H1 (cell line): ENCODE measurements around the gene CRYM. TPM values are rescaled to one million over a fixed set of nuclear protein-coding genes. Genes with fewer than 3 reads are reported as not detected.
A peak's percentile ranks its signal among the peaks of the same experiment; 100 is the strongest.

Experiments
- CTCF ChIA-PET: fragments of 300-600 bp; sonication (Branson Sonifier 250); formaldehyde crosslinking; loops from one replicate; lab custom pipeline; 2021; ENCODE audit not compliant: partially characterized antibody; lab: Charles Lee
- POLR2A ChIA-PET: fragments of 300-600 bp; sonication (Branson Sonifier 250); formaldehyde crosslinking; loops from one replicate; lab custom pipeline; 2021; ENCODE audit warnings: inconsistent platforms; ENCODE audit not compliant: partially characterized antibody; lab: Charles Lee
- DNase-seq, 2 experiments: peaks; one replicate each; pipeline versions ENCODE4 v3.0.0 to v3.0.0-alpha.2; 2010 to 2022; ENCODE audit warnings: low spot score in 2 of 2, low read depth in 1 of 2, mixed read lengths in 1 of 2
- FAIRE-seq: peaks from 2 replicates; lab custom pipeline; 2011; peaks lifted over from hg19 to GRCh38; lab: Jason Lieb, UNC
- H2AFZ ChIP-seq: 2 replicates; pipeline ENCODE4 v1.8.1; 2012; ENCODE audit warnings: low read length, inconsistent platforms
- H2AK5ac ChIP-seq: 2 replicates; pipeline ENCODE4 v1.6.1; 2013; ENCODE audit warnings: low read depth, low read length
- H2BK120ac ChIP-seq: replicated peaks from 2 replicates; pipeline ENCODE3; 2013; ENCODE audit warnings: low read depth, low read length, inconsistent platforms
- H2BK12ac ChIP-seq: 2 replicates; pipeline ENCODE4 v1.6.1; 2013; ENCODE audit warnings: low read depth, low read length
- H2BK15ac ChIP-seq: 2 replicates; pipeline ENCODE4 v1.6.1; 2013; ENCODE audit warnings: low read length
- H2BK20ac ChIP-seq: 2 replicates; pipeline ENCODE4 v1.6.1; 2013; ENCODE audit warnings: low read length
- H2BK5ac ChIP-seq: 2 replicates; pipeline ENCODE4 v1.6.1; 2013; ENCODE audit warnings: low read depth, low read length
- H3K14ac ChIP-seq: 2 replicates; pipeline ENCODE4 v1.6.1; 2013; ENCODE audit warnings: inconsistent platforms; ENCODE audit not compliant: insufficient read length
- H3K18ac ChIP-seq: 2 replicates; pipeline ENCODE4 v1.6.1; 2013; ENCODE audit warnings: low read length; ENCODE audit errors: extremely low read depth
- H3K23ac ChIP-seq: 2 replicates; pipeline ENCODE4 v1.6.1; 2013; ENCODE audit warnings: inconsistent platforms; ENCODE audit not compliant: insufficient read length
- H3K23me2 ChIP-seq: 2 replicates; pipeline ENCODE4 v1.6.1; 2013; ENCODE audit warnings: low read depth, low read length
- H3K27ac ChIP-seq: 2 replicates; pipeline ENCODE4 v1.6.1; 2011; ENCODE audit warnings: low read depth, low read length, inconsistent platforms
- H3K27me3 ChIP-seq, 4 experiments: replicated peaks in 1 of 4; 1 replicate in 1 of 4; 2 replicates in 3 of 4; pipeline versions ENCODE4 v1.6.1 to v1.8.1; 2011 to 2013; ENCODE audit warnings: low read length in 3 of 4, mild to moderate bottlenecking in 3 of 4, inconsistent platforms in 2 of 4, mixed read lengths in 2 of 4, moderate library complexity in 1 of 4; ENCODE audit not compliant: control insufficient read depth in 3 of 4, insufficient read depth in 3 of 4; ENCODE audit errors: extremely low read depth in 1 of 4
- H3K36me3 ChIP-seq, 4 experiments: 2 replicates each; pipeline versions ENCODE4 v1.6.1 to v1.8.1; 2011 to 2013; ENCODE audit warnings: mild to moderate bottlenecking in 4 of 4, low read length in 3 of 4, moderate library complexity in 2 of 4, control low read depth in 1 of 4, inconsistent platforms in 1 of 4; ENCODE audit not compliant: insufficient read depth in 4 of 4, control insufficient read depth in 2 of 4
- H3K4ac ChIP-seq: replicated peaks from 2 replicates; pipeline ENCODE3; 2013; ENCODE audit warnings: low read length, low read depth, mixed read lengths, inconsistent platforms; ENCODE audit not compliant: insufficient read length
- H3K4me1 ChIP-seq, 4 experiments: replicated peaks in 1 of 4; 1 replicate in 1 of 4; 2 replicates in 3 of 4; pipeline versions ENCODE4 v1.6.1 to v1.8.1; 2011 to 2013; ENCODE audit warnings: low read length in 3 of 4, inconsistent platforms in 2 of 4, mixed read lengths in 1 of 4; ENCODE audit not compliant: insufficient read depth in 4 of 4, control insufficient read depth in 3 of 4
- H3K4me2 ChIP-seq, 2 experiments: 2 replicates each; pipeline versions ENCODE4 v1.6.1 to v1.8.1; 2011 to 2013; ENCODE audit warnings: low read depth in 2 of 2, low read length in 2 of 2, control low read depth in 1 of 2, inconsistent platforms in 1 of 2, mild to moderate bottlenecking in 1 of 2; ENCODE audit not compliant: insufficient read depth in 1 of 2
- H3K4me3 ChIP-seq, 4 experiments: fragments of 200-600, 300-600 bp in 1 of 4; sonication (generic), shearing (Covaris generic), sonication (Bioruptor Twin) in 1 of 4; 2 replicates each; pipeline versions ENCODE4 v1.5.1 to v1.8.1; 2011 to 2016; ENCODE audit warnings: low read length in 4 of 4, low read depth in 3 of 4, control low read depth in 2 of 4, inconsistent platforms in 2 of 4, mild to moderate bottlenecking in 2 of 4, mixed read lengths in 1 of 4, moderate library complexity in 1 of 4; ENCODE audit not compliant: insufficient read depth in 2 of 4; ENCODE audit errors: extremely low read depth in 1 of 4
- H3K56ac ChIP-seq: replicated peaks from 2 replicates; pipeline ENCODE3; 2013; ENCODE audit warnings: low read depth, mild to moderate bottlenecking, mixed read lengths, low read length, inconsistent platforms; ENCODE audit not compliant: insufficient read length
- H3K79me1 ChIP-seq: 2 replicates; pipeline ENCODE4 v1.6.1; 2013; ENCODE audit warnings: low read depth, low read length, control low read depth
- H3K79me2 ChIP-seq, 2 experiments: 2 replicates each; pipeline versions ENCODE4 v1.6.1 to v1.8.1; 2012 to 2013; ENCODE audit warnings: low read length in 2 of 2, mild to moderate bottlenecking in 2 of 2, inconsistent platforms in 1 of 2; ENCODE audit not compliant: insufficient read depth in 2 of 2, control insufficient read depth in 1 of 2
- H3K9ac ChIP-seq, 4 experiments: replicated peaks in 1 of 4; 1 replicate in 1 of 4; 2 replicates in 3 of 4; pipeline versions ENCODE4 v1.6.1 to v1.8.1; 2011 to 2013; ENCODE audit warnings: low read depth in 3 of 4, low read length in 3 of 4, control low read depth in 2 of 4, mild to moderate bottlenecking in 2 of 4, moderate library complexity in 2 of 4, inconsistent platforms in 1 of 4; ENCODE audit errors: extremely low read depth in 1 of 4
- H3K9me3 ChIP-seq, 2 experiments: 2 replicates each; pipeline versions ENCODE4 v1.6.1 to v1.8.1; 2012 to 2013; ENCODE audit warnings: mild to moderate bottlenecking in 2 of 2, moderate library complexity in 2 of 2, control low read depth in 1 of 2, inconsistent platforms in 1 of 2, low read depth in 1 of 2, low read length in 1 of 2, mixed read lengths in 1 of 2; ENCODE audit not compliant: insufficient read depth in 2 of 2
- H4K20me1 ChIP-seq, 2 experiments: replicated peaks in 1 of 2; 2 replicates each; pipeline versions ENCODE3 to v1.8.1; 2011 to 2013; ENCODE audit warnings: inconsistent platforms in 2 of 2, low read length in 2 of 2, mild to moderate bottlenecking in 1 of 2; ENCODE audit not compliant: insufficient read depth in 2 of 2, control insufficient read depth in 1 of 2
- H4K5ac ChIP-seq: 2 replicates; pipeline ENCODE4 v1.6.1; 2013; ENCODE audit warnings: low read length, low read depth, mixed read lengths, inconsistent platforms; ENCODE audit not compliant: insufficient read length
- H4K8ac ChIP-seq: 2 replicates; pipeline ENCODE4 v1.8.0; 2013; ENCODE audit warnings: mild to moderate bottlenecking, moderate library complexity, low read length, inconsistent platforms; ENCODE audit not compliant: insufficient read depth; ENCODE audit errors: extremely low read depth
- H4K91ac ChIP-seq: replicated peaks from 2 replicates; pipeline ENCODE3; 2013; ENCODE audit warnings: low read length, mixed read lengths, inconsistent platforms; ENCODE audit not compliant: insufficient read length
- BACH1 ChIP-seq: IDR thresholded peaks from 2 replicates; pipeline ENCODE4 v1.6.1; 2012; ENCODE audit warnings: low read length, improper control_type of control experiment
- BRCA1 ChIP-seq: IDR thresholded peaks from 2 replicates; pipeline ENCODE4 v1.6.1; 2012; ENCODE audit warnings: low read depth, low read length, improper control_type of control experiment
- CHD1 ChIP-seq: IDR thresholded peaks from 2 replicates; pipeline ENCODE4 v1.6.1; 2012; ENCODE audit warnings: low read depth, low read length, improper control_type of control experiment
- CHD2 ChIP-seq: IDR thresholded peaks from 2 replicates; pipeline ENCODE4 v1.6.1; 2012; ENCODE audit warnings: low read length, improper control_type of control experiment
- CTBP2 ChIP-seq: IDR thresholded peaks from 2 replicates; pipeline ENCODE4 v1.7.0; 2011; ENCODE audit warnings: borderline replicate concordance, mild to moderate bottlenecking, moderate library complexity, mixed read lengths, low read length; ENCODE audit not compliant: insufficient read depth, insufficient read length
- GABPA ChIP-seq: IDR thresholded peaks from 2 replicates; pipeline ENCODE4 v1.6.1; 2011; ENCODE audit warnings: mild to moderate bottlenecking, low read length, moderate library complexity, borderline replicate concordance; ENCODE audit not compliant: insufficient read depth
- GTF2F1 ChIP-seq: IDR thresholded peaks from 2 replicates; pipeline ENCODE4 v1.6.1; 2012; ENCODE audit warnings: low read depth, low read length, improper control_type of control experiment, borderline replicate concordance
- HDAC2 ChIP-seq, 2 experiments: fragments of 300-600 bp in 1 of 2; sonication (generic) in 1 of 2; IDR thresholded peaks; 2 replicates each; pipeline ENCODE4 v1.6.1; 2011 to 2012; ENCODE audit warnings: low read depth in 2 of 2, low read length in 2 of 2, mild to moderate bottlenecking in 2 of 2, moderate library complexity in 2 of 2, borderline replicate concordance in 1 of 2, inconsistent platforms in 1 of 2
- JUN ChIP-seq: IDR thresholded peaks from 2 replicates; pipeline ENCODE4 v1.6.1; 2011; ENCODE audit warnings: low read depth, mild to moderate bottlenecking, improper control_type of control experiment, low read length
- NRF1 ChIP-seq: IDR thresholded peaks from 2 replicates; pipeline ENCODE4 v1.6.1; 2011; ENCODE audit warnings: mild to moderate bottlenecking, low read depth, low read length, improper control_type of control experiment
- POLR2AphosphoS5 ChIP-seq: IDR thresholded peaks from 2 replicates; pipeline ENCODE4 v1.6.1; 2011; ENCODE audit warnings: low read depth, low read length
- RBBP5 ChIP-seq: IDR thresholded peaks from 2 replicates; pipeline ENCODE4 v1.7.1; 2012; ENCODE audit warnings: low read depth, mild to moderate bottlenecking, inconsistent platforms, low read length, moderate library complexity, borderline replicate concordance
- SIN3A ChIP-seq, 2 experiments: IDR thresholded peaks in 1 of 2; conservative IDR thresholded peaks in 1 of 2; 2 replicates each; pipeline ENCODE4 v1.6.1; 2011 to 2012; ENCODE audit warnings: low read length in 2 of 2, improper control_type of control experiment in 1 of 2, low read depth in 1 of 2, mild to moderate bottlenecking in 1 of 2
- SIRT6 ChIP-seq: IDR thresholded peaks from one replicate; pipeline ENCODE4 v1.7.1; 2012; ENCODE audit warnings: low read length, inconsistent platforms
- SIX5 ChIP-seq: IDR thresholded peaks from 2 replicates; pipeline ENCODE4 v1.6.1; 2011; ENCODE audit warnings: mild to moderate bottlenecking, low read depth, low read length
- SP4 ChIP-seq: IDR thresholded peaks from 2 replicates; pipeline ENCODE4 v1.6.1; 2012; ENCODE audit warnings: low read length, inconsistent platforms
- SRF ChIP-seq: IDR thresholded peaks from 2 replicates; pipeline ENCODE4 v1.6.1; 2011; ENCODE audit warnings: mild to moderate bottlenecking, low read depth, low read length, moderate library complexity
- polyA plus RNA-seq, 7 experiments: library from polyadenylated mRNA; depleted of rRNA in 3 of 7; stranded (reverse) in 5 of 7; unstranded in 2 of 7; fragments of >200 nt in 5 of 7; fragments of 200-250 nt in 2 of 7; gene quantifications; 1 replicate in 5 of 7; 2 replicates in 1 of 7; 4 replicates in 1 of 7; pipeline versions ENCODE4 v1.2.1 to v1.2.3, GENCODE V29; 2011 to 2013; ENCODE audit warnings: missing spikeins in 2 of 7, mixed read lengths in 2 of 7
- total RNA-seq: library from RNA; stranded (reverse); fragmentation: NEBNext Ultra II Directional; extraction: Animal tissue kit (Norgen Biotek cat#: 25700); gene quantifications from 2 replicates; pipeline ENCODE4 v1.2.1, GENCODE V29; 2021

Gene CRYM
- total and polyA plus RNA-seq, 2 of the 8 experiments (the other 6 are each of a cell fraction or from before 2014, with no cell fraction given), result 12.9 to 40.4 TPM

GRCh38 chr16:21227866-21228265 is 50.2 kb downstream of the CRYM start:
- H3K27me3 ChIP-seq, result no peaks in the 10 kb centered on the region
- TF ChIP-seq CHD1 (no peak), GTF2F1 (no peak), SRF (no peak), SIX5 (no peak), JUN (no peak), SIRT6 (no peak), BACH1 (no peak), HDAC2 (IDR thresholded peaks at IDR 0.05; ENCODE audit: borderline replicate concordance in 1 of 2, low read depth in 2 of 2, low read length in 2 of 2) (no peak), NRF1 (no peak), RBBP5 (no peak), SIN3A (conservative IDR thresholded peaks at IDR 0.05 in 1 of 2, IDR thresholded peaks at IDR 0.05 in 1 of 2; ENCODE audit: low read depth in 1 of 2, low read length in 2 of 2) (no peak), BRCA1 (no peak), CTBP2 (no peak), CHD2 (no peak), SP4 (no peak), GABPA (no peak), POLR2AphosphoS5 (no peak)

More at GRCh38 chr16:21227866-21228265, 50.2 kb downstream of the CRYM start:
- no peaks in the 10 kb centered on the region for H4K20me1 ChIP-seq
- FAIRE-seq (no peak), DNase-seq (no peak)
- ChIA-PET POLR2A (no interaction called here), CTCF (no interaction called here)
- no peak overlapping the region for H2BK12ac ChIP-seq
- H3K36me3 ChIP-seq, result no peaks in the 10 kb centered on the region
- no peak overlapping the region for H3K14ac ChIP-seq
- H2BK15ac ChIP-seq, result no peak overlapping the region
- no peaks in the 10 kb centered on the region for H3K79me1 ChIP-seq
- no peaks in the 10 kb centered on the region for H3K9me3 ChIP-seq
- H3K9ac ChIP-seq, result no peak overlapping the region
- no peak overlapping the region for H3K56ac ChIP-seq
- H2BK20ac ChIP-seq, result no peak overlapping the region
- H4K5ac ChIP-seq, result no peak overlapping the region
- no peaks in the 10 kb centered on the region for H3K79me2 ChIP-seq
- peaks cover 0 to 7% (median 5%) of the 10 kb centered on the region in 4 experiments; a peak in 4 of 7 replicates for H3K4me1 ChIP-seq
- no peak overlapping the region for H3K23ac ChIP-seq
- no peak overlapping the region for H3K27ac ChIP-seq
- H2AK5ac ChIP-seq, result no peak overlapping the region
- 0 out of 2 replicates have a peak overlapping the region, but pooled peaks have one; percentile 1 for H2AFZ ChIP-seq
- H3K23me2 ChIP-seq, result no peaks in the 10 kb centered on the region
- H3K4ac ChIP-seq, result no peak overlapping the region
- H4K91ac ChIP-seq, result no peak overlapping the region
- H2BK5ac ChIP-seq, result no peak overlapping the region
- no peak overlapping the region for H3K18ac ChIP-seq
- no peak overlapping the region for H3K4me3 ChIP-seq
- H2BK120ac ChIP-seq, result no peak overlapping the region
- H4K8ac ChIP-seq, result no peak overlapping the region
- H3K4me2 ChIP-seq, result no peak overlapping the region
